Keratinocyte (primary cell): ENCODE results near the gene CCDC141. TPM values are rescaled to one million over a fixed set of nuclear protein-coding genes. Genes with fewer than 3 reads are reported as not detected.

Experiments used
- DNase-seq: peaks from one replicate; pipeline ENCODE4 v3.0.0-alpha.2; 2011; ENCODE audit warnings: low read depth, missing footprints, low spot score
- FAIRE-seq: peaks from 2 replicates; lab custom pipeline; 2011; peaks lifted over from hg19 to GRCh38; lab: Jason Lieb, UNC
- H2AFZ ChIP-seq: 2 replicates; pipeline ENCODE4 v1.6.0; 2012; ENCODE audit warnings: low read length, control low read depth, inconsistent platforms; ENCODE audit not compliant: control insufficient read depth
- H3K27ac ChIP-seq: 2 replicates; pipeline ENCODE4 v1.5.1; 2011; ENCODE audit warnings: low read length; ENCODE audit not compliant: control insufficient read depth, insufficient read depth
- H3K27me3 ChIP-seq: 3 replicates; pipeline ENCODE4 v1.6.0; 2011; ENCODE audit warnings: low read length; ENCODE audit not compliant: control insufficient read depth, insufficient read depth; ENCODE audit errors: extremely low read depth
- H3K36me3 ChIP-seq, 2 experiments: 2 replicates in 1 of 2; 3 replicates in 1 of 2; pipeline ENCODE4 v1.5.1; 2011; ENCODE audit warnings: low read length in 2 of 2, mild to moderate bottlenecking in 1 of 2; ENCODE audit not compliant: control insufficient read depth in 2 of 2, insufficient read depth in 2 of 2; ENCODE audit errors: extremely low read depth in 1 of 2
- H3K4me1 ChIP-seq: 3 replicates; pipeline ENCODE4 v1.5.1; 2011; ENCODE audit warnings: low read length; ENCODE audit not compliant: control insufficient read depth, insufficient read depth; ENCODE audit errors: extremely low read depth
- H3K4me2 ChIP-seq: 3 replicates; pipeline ENCODE4 v1.6.0; 2011; ENCODE audit warnings: low read depth, low read length; ENCODE audit not compliant: control insufficient read depth, insufficient read depth; ENCODE audit errors: extremely low read depth
- H3K4me3 ChIP-seq, 3 experiments: fragments of 200-600 bp in 1 of 3; sonication (generic) in 1 of 3; 2 replicates in 2 of 3; 3 replicates in 1 of 3; pipeline ENCODE4 v1.5.1; 2011 to 2016; ENCODE audit warnings: low read length in 3 of 3, mild to moderate bottlenecking in 3 of 3, control low read depth in 2 of 3, inconsistent platforms in 1 of 3, low read depth in 1 of 3, mixed read lengths in 1 of 3, mixed run types in 1 of 3, moderate library complexity in 1 of 3; ENCODE audit not compliant: control insufficient read depth in 2 of 3, insufficient read depth in 2 of 3; ENCODE audit errors: extremely low read depth in 1 of 3
- H3K79me2 ChIP-seq: 2 replicates; pipeline ENCODE4 v1.6.0; 2012; ENCODE audit warnings: low read length; ENCODE audit not compliant: control insufficient read depth, insufficient read depth
- H3K9ac ChIP-seq: 3 replicates; pipeline ENCODE4 v1.6.0; 2011; ENCODE audit warnings: low read length; ENCODE audit not compliant: control insufficient read depth, insufficient read depth; ENCODE audit errors: extremely low read depth
- H3K9me1 ChIP-seq: 3 replicates; pipeline ENCODE4 v1.6.0; 2011; ENCODE audit warnings: low read length; ENCODE audit not compliant: control insufficient read depth, insufficient read depth; ENCODE audit errors: extremely low read depth
- H3K9me3 ChIP-seq: 2 replicates; pipeline ENCODE4 v1.5.1; 2012; ENCODE audit warnings: low read depth, low read length; ENCODE audit not compliant: control insufficient read depth
- H4K20me1 ChIP-seq: 3 replicates; pipeline ENCODE4 v1.6.0; 2011; ENCODE audit warnings: low read length; ENCODE audit not compliant: control insufficient read depth, insufficient read depth; ENCODE audit errors: extremely low read depth
- CTCF ChIP-seq, 3 experiments: IDR thresholded peaks in 1 of 3; conservative IDR thresholded peaks in 1 of 3; optimal IDR thresholded peaks in 1 of 3; 2 replicates in 2 of 3; 3 replicates in 1 of 3; pipeline versions ENCODE3 to v1.5.1; 2011; ENCODE audit warnings: low read length in 3 of 3, mild to moderate bottlenecking in 3 of 3, moderate library complexity in 2 of 3, control low read depth in 1 of 3, inconsistent platforms in 1 of 3; ENCODE audit not compliant: insufficient read depth in 2 of 3; ENCODE audit errors: extremely low read depth in 1 of 3
- EZH2 ChIP-seq: IDR thresholded peaks from one replicate; pipeline ENCODE4 v1.6.1; 2012; ENCODE audit warnings: inconsistent platforms, mild to moderate bottlenecking, low read length, moderate library complexity
- dilution Hi-C: fragments of 300-500 bp; cut with MboI; formaldehyde crosslinking; loops from one replicate; pipeline ENCODE4 v1.7.0; 2020; ENCODE audit warnings: low sequenced_read_pairs; ENCODE audit not compliant: extremely low pct_ligation_motif_present
- polyA plus RNA-seq, 5 experiments: library from polyadenylated mRNA; depleted of rRNA in 3 of 5; stranded (reverse) in 3 of 5; stranded (forward) in 1 of 5; unstranded in 1 of 5; fragments of >200 nt; gene quantifications; 1 replicate in 1 of 5; 2 replicates in 3 of 5; 3 replicates in 1 of 5; pipeline versions ENCODE4 v1.2.1 to v1.2.3, GENCODE V29; 2011 to 2012; ENCODE audit warnings: missing spikeins in 2 of 5, low read depth in 1 of 5, low replicate concordance in 1 of 5

Gene CCDC141
- polyA plus RNA-seq, 1 donor (not counting 4 experiments of a cell fraction or from before 2014, with no cell fraction given) = not detected

GRCh38 chr2:178913049-178913441 lies 136.9 kb downstream of the CCDC141 start:
- TF ChIP-seq EZH2 (no peak), CTCF (optimal IDR thresholded peaks at IDR 0.05 in 1 of 3, IDR thresholded peaks at IDR 0.05 in 1 of 3, conservative IDR thresholded peaks at IDR 0.05 in 1 of 3; ENCODE audit: extremely low read depth in 1 of 3, insufficient read depth in 2 of 3, low read length in 3 of 3) (no peak)
- Histone ChIP-seq H3K4me1 (peaks cover 5% of the 10 kb centered on the region), H3K9me3 (no peaks in the 10 kb centered on the region), H3K9ac (no peak overlapping the region), H3K27ac (no peak overlapping the region), H3K36me3 (no peaks in the 10 kb centered on the region), H3K4me3 (no peak overlapping the region), H2AFZ (no peak overlapping the region), H4K20me1 (no peaks in the 10 kb centered on the region), H3K27me3 (peaks cover 4% of the 10 kb centered on the region), H3K4me2 (no peak overlapping the region), H3K9me1 (no peaks in the 10 kb centered on the region), H3K79me2 (no peaks in the 10 kb centered on the region)
- DNase-seq (no peak), FAIRE-seq (no peak)
- dilution Hi-C loops = loop anchor here (25.0 kb wide), 1 partner anchor 101 kb away; the partner anchor contains the start of gene TTN

- no peaks in the 10 kb centered on the region for H3K9me3 ChIP-seq
- DNase-seq (no peak), FAIRE-seq (no peak)
- dilution Hi-C loops = loop anchor here (25.0 kb wide), 1 partner anchor 100 kb away; the partner anchor contains the start of gene TTN
- peaks cover 4% of the 10 kb centered on the region for H3K27me3 ChIP-seq
- no peaks in the 10 kb centered on the region for H3K79me2 ChIP-seq
- H3K9ac ChIP-seq = no peak overlapping the region
- TF ChIP-seq CTCF (optimal IDR thresholded peaks at IDR 0.05 in 1 of 3, IDR thresholded peaks at IDR 0.05 in 1 of 3, conservative IDR thresholded peaks at IDR 0.05 in 1 of 3; ENCODE audit: extremely low read depth in 1 of 3, insufficient read depth in 2 of 3, low read length in 3 of 3) (no peak), EZH2 (no peak)
- H3K36me3 ChIP-seq = no peaks in the 10 kb centered on the region
- no peak overlapping the region for H2AFZ ChIP-seq
- no peaks in the 10 kb centered on the region for H3K9me1 ChIP-seq
- no peak overlapping the region for H3K4me2 ChIP-seq
- H3K4me3 ChIP-seq = no peak overlapping the region
- H4K20me1 ChIP-seq = no peaks in the 10 kb centered on the region
- no peak overlapping the region for H3K27ac ChIP-seq
- H3K4me1 ChIP-seq = peaks cover 5% of the 10 kb centered on the region
Observed at GRCh38 chr2:178912416-178913048, 137.4 kb downstream of the CCDC141 start.
